Fibroblast of the conjunctiva (primary cell): ENCODE data around the gene ELP6.
"Not testable (repeated sequence)": the region's sequence is repeated elsewhere in the genome, so short reads cannot be mapped to it uniquely, and the experiment has no call there.

ENCODE experiments used
- DNase-seq: peaks from one replicate; pipeline ENCODE4 v3.0.0-alpha.2; 2010; ENCODE audit warnings: low read depth

ELP6 gene

GRCh38 chr3:47512416-47513124 lies 942 bp downstream of the ELP6 start:
- DNase-seq = no peak

DNA sequence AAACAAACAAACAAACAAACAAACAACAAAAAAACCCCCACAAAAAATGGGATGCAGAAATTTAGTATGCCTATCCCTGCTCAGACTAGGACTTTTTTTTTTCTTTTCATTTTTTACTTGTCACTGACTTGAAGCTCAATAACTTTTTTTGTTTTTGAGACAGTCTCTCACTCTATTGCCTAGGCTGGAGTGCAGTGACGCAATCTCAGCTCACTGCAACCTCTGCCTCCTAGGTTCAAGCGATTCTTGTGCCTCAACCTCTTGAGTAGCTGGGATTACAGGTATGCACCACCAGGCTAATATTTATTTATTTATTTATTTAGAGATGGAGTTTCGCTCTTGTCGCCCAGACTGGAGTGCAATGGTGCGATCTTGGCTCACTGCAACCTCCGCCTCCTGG lies 8.2 kb downstream of the ELP6 start:
- not testable (repeated sequence) for DNase-seq

GRCh38 chr3:47504113-47504512 lies 9.4 kb downstream of the ELP6 start:
- DNase-seq = no peak

GRCh38 chr3:47503033-47503432 lies 10.5 kb downstream of the ELP6 start:
- no peak for DNase-seq

DNA sequence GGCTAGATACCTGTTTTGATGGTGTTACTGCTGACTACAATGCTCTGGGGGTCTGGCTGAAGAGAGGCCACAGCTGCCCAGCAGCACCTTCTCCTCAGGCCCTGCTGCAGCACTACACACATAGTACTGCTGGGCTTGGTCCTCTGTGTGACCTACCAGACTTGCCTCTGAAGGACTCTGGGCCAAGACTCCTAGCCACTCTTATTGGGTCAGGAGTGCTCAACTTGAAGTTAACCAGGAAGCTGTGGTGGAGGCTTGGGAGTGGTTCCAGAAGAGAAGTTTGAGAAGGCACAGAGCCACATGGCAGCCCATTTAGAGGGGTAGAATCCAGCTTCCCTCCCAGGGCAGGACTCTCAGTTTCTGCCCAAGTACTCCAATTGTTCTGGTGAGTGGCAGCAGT lies 16.6 kb downstream of the ELP6 start:
- no peak for DNase-seq

DNA sequence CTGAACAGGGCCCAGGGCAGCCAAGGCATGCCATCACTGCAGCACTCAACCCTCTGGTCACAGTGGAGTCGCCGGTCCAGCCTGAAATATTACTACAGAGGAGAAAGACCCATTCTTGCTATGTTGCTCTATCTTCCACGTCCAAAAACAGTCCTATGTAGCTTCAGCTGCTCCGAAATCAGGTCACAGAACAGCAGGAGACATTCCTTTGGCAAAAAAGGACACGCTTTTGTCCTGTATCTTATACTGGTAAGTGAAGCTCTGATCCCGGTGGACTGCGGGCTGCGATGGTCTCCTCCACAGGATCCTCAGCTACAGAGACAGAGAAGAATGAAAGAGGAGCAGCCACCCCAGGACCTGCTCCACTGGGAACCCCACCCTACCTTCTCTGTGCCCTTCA lies 17.6 kb downstream of the ELP6 start:
- DNase-seq = no peak

DNA sequence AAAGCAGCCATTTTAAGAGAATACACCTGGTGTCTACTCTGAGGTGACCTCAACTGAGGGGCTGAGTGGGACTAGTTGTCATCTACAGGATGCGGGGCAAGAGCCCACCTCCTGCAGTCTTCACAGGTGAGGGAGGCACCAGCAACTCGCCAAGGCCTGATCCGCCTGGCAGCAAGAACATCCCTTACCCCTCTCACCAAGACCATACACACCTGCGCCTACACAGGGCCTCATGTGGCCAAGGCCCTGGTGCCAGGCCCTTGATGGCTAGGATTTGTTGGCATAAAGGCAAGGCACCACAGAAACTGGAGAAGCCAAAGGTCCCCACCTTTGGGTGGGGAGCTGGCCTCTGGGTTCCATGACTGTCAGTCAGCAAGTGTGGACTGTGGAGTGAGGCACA lies 18.4 kb downstream of the ELP6 start:
- no peak for DNase-seq

- DNase-seq = no peak
Measured at GRCh38 chr3:47491777-47492176, 21.7 kb downstream of the ELP6 start.

DNA sequence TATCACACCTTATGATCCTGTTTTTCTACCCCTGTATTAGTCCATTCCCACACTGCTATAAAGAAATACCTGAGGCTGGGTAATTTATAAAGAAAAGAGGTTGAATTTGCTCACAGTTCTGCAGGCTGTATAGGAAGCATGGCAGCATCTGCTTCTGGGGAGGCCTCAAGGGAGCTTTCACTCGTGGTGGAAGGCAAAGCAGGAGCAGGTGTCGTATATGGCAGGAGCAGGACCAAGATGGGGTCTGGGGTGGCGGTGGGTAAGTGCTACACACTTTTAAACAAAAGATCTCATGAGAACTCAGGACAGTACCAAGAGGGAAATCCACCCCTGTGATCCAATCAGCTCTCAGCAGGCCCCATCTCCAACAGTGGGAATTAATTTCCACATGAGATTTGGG lies 22.3 kb downstream of the ELP6 start:
- no peak for DNase-seq

- DNase-seq = no peak
Measured at GRCh38 chr3:47487265-47487664, 26.2 kb downstream of the ELP6 start.

DNA sequence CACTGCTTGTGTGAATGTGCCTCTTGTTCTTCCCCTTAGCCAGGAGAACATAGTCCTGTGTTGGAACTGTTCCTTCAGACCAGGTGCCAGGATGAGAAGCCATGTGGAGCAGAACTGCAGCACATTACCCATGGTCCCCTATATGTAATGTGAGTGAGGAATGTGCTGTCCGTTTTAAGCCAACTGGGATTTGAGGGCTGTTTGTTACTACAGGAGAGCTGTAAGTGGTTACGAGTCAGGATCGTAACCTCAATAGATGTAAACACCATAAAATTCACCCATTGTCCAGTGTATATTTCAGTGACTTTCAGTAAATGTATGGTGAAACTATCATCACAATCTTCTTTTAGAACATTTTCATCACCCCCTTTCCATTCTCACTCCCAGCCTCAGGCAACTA lies 27.7 kb downstream of the ELP6 start:
- no peak for DNase-seq

- DNase-seq = no peak
Measured at GRCh38 chr3:47482366-47482765, 31.1 kb downstream of the ELP6 start.

DNA sequence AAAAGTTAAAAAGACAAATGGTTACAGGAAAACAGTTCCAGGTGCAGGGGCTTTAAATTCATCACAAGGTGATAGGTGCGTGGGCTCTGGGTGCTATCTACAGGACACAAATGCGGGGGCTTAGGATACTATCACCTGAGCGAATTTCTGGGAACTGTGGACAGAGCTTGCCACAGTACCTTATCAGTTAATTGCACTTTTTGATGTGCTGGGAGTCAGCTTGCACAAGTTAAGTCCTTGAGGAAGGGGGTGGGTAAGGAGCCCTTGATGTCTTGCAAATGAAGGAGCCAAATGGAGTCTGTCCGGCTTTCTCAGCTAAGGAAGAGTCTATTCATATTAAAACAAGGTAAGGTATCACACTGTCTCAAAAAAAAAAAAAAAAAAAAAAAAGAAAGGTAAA lies 31.7 kb downstream of the ELP6 start:
- not testable (repeated sequence) for DNase-seq

DNA sequence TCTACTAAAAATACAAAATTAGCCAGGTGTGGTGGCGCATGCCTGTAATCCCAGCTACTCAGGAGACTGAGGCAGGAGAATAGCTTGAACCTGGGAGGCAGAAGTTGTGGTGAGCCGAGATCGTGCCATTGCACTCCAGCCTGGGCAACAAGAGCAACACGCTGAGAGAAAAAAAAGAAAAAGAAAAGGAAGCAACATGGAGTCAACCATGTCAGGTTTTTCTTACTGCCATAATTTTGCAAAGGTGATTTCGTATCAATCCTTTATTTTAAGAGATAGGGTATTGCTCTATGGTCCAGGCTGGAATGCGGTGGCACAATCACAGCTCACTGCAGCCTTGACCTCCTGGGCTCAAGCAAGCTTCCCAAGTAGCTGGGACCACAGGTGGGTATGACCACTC lies 33.2 kb downstream of the ELP6 start:
- DNase-seq = not testable (repeated sequence)

GRCh38 chr3:47479826-47480160 lies 33.7 kb downstream of the ELP6 start:
- no peak for DNase-seq

- DNase-seq = no peak
Measured at GRCh38 chr3:47478022-47478421, 35.5 kb downstream of the ELP6 start.

- DNase-seq = no peak
Measured at GRCh38 chr3:47476644-47477199, 36.8 kb downstream of the ELP6 start.

- DNase-seq = no peak
Measured at GRCh38 chr3:47476330-47476626, 37.2 kb downstream of the ELP6 start.

DNA sequence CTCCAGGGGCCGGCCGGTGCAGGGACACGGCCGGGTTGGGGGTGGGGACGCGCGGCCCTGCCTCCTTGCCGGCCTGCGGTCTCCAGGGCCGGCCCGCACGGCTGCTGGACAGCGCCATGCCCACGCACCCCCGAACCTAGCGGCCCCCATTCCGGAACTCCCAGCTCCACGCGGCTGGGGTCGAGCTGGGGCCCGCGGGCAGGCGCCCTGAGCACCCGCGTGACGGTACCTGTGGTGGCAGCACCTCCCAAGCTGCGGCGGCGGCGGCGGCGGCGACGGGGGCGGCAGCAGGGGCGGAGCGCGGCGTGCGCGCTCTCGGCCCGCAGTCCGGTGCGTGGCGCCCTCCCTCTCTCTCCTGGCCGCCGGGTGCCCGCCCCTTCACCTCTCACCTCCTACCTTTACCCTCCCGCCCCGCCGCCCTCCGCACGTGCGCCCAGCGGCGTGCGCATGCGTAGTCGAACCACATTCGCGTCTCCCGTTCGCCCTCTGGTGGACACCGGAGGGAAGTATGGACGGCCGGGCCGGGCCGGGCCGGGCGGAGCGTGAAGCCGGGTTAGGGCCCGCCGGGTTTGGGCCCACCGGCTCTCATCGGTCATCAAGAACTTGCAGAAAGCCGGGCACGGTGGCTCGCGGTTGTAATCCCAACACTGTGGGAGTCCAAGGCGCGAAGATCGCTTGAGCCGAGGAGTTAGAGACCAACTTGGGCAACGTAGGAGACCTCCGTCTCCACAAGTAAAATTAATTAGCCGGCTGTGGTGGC lies 37.8 kb downstream of the ELP6 start, which contains the start of gene SCAP:
SCAP (minus strand) TSS at position 372 of the 760 bp plus-strand sequence. CDS start 32,948 bp downstream, outside the sequence.
- DNase-seq = peak; percentile 75

GRCh38 chr3:47475029-47475569 lies 38.4 kb downstream of the ELP6 start:
- DNase-seq = no peak

DNA sequence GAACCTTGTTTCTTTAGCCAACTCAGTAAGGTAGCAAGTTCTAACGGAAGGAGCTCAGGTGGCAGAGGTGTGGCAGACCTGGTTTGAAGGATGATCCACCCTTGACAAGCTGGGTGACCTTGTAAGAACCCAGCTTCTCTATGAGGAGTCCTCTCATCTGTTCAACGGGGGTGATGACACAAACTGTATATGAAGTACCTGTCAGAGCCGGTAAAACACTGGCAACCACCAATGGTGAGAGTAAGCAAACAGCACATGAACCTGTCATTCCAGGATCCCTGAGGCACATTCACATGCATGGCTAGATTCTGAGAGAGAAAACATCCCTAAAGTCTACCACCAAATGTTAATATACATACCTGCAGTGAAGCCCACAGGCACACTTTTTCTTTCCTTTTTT lies 40.1 kb downstream of the ELP6 start:
- DNase-seq = no peak

GRCh38 chr3:47469616-47470015 lies 43.9 kb downstream of the ELP6 start:
- DNase-seq = peak; percentile 74

DNA sequence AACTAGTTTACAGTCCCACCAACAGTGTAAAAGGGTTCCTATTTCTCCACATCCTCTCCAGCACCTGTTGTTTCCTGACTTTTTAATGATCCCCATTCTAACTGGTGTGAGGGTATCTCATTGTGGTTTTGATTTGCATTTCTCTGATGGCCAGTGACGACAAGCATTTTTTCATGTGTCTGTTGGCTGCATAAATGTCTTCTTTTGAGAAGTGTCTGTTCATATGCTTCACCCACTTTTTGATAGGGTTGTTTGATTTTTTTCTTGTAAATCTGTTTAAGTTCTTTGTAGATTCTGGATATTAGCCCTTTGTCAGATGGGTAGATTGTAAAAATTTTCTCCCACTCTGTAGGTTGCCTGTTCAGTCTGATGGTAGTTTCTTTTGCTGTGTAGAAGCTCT lies 45.2 kb downstream of the ELP6 start:
- not testable (repeated sequence) for DNase-seq
